SU-DHL-6 (cell line): ENCODE measurements around the gene AKT3.

ENCODE experiments used
- H2AFZ ChIP-seq: fragments of 200-600 bp; sonication (generic); 2 replicates; pipeline ENCODE4 v1.6.1; 2014; ENCODE audit warnings: low read depth, mild to moderate bottlenecking, moderate library complexity, mixed read lengths, antibody characterized with exemption, low read length; ENCODE audit not compliant: severe bottlenecking
- H3F3A ChIP-seq: fragments of 200-600 bp; shearing (Covaris generic); 2 replicates; pipeline ENCODE4 v1.6.0; 2016; ENCODE audit warnings: antibody characterized with exemption, mild to moderate bottlenecking; ENCODE audit not compliant: insufficient read depth
- H3K27ac ChIP-seq: fragments of 200-600 bp; sonication (generic); 2 replicates; pipeline ENCODE4 v1.5.1; 2016; ENCODE audit warnings: low read depth, mild to moderate bottlenecking, low read length, moderate library complexity, mixed read lengths
- H3K27me3 ChIP-seq: fragments of 200-600 bp; sonication (generic), shearing (Covaris generic); 2 replicates; pipeline ENCODE4 v1.6.0; 2014; ENCODE audit warnings: mild to moderate bottlenecking, low read length
- H3K36me3 ChIP-seq: fragments of 200-600 bp; sonication (generic); 2 replicates; pipeline ENCODE4 v1.6.1; 2014; ENCODE audit warnings: mild to moderate bottlenecking, low read length, mixed read lengths
- H3K4me2 ChIP-seq: fragments of 300-600, 200-600 bp; shearing (Covaris generic), sonication (generic); 2 replicates; pipeline ENCODE4 v1.6.0; 2014; ENCODE audit warnings: low read length, low read depth, mild to moderate bottlenecking; ENCODE audit not compliant: poor library complexity, severe bottlenecking
- H3K4me3 ChIP-seq: fragments of 200-600 bp; sonication (generic); 2 replicates; pipeline ENCODE4 v1.5.1; 2014; ENCODE audit warnings: antibody characterized with exemption, low read length, mild to moderate bottlenecking, mixed read lengths; ENCODE audit not compliant: insufficient read depth, poor library complexity, severe bottlenecking
- H3K79me2 ChIP-seq: fragments of 200-600 bp; sonication (generic); 2 replicates; pipeline ENCODE4 v1.6.1; 2014; ENCODE audit warnings: mild to moderate bottlenecking, low read length, moderate library complexity; ENCODE audit not compliant: insufficient read depth
- H3K9ac ChIP-seq: fragments of 200-600 bp; sonication (generic); 2 replicates; pipeline ENCODE4 v1.7.0; 2014; ENCODE audit warnings: mild to moderate bottlenecking, low read length
- H3K9me2 ChIP-seq: fragments of 200-600 bp; sonication (generic); replicated peaks from 2 replicates; pipeline ENCODE4 v1.6.1; 2014; ENCODE audit warnings: low read length; ENCODE audit not compliant: insufficient read depth
- H3K9me3 ChIP-seq: fragments of 200-600 bp; sonication (generic); 2 replicates; pipeline ENCODE4 v1.6.1; 2014; ENCODE audit warnings: low read length, mixed read lengths; ENCODE audit not compliant: insufficient read depth
- H4K20me1 ChIP-seq: fragments of 200-600 bp; sonication (generic); 2 replicates; pipeline ENCODE4 v1.6.1; 2014; ENCODE audit warnings: low read depth, mild to moderate bottlenecking, antibody characterized with exemption, low read length, moderate library complexity, mixed read lengths
- EZH2phosphoT487 ChIP-seq: fragments of 200-600 bp; sonication (generic), shearing (Covaris generic); conservative IDR thresholded peaks from 2 replicates; pipeline ENCODE4 v1.6.1; 2018; ENCODE audit warnings: mild to moderate bottlenecking, antibody characterized with exemption, low read length, moderate library complexity, mixed read lengths
- TF ChIP-seq, protein P1 (sequence below): fragments of 200-600 bp; sonication (generic); IDR thresholded peaks from one replicate; pipeline ENCODE4 v1.5.1; 2017; ENCODE audit warnings: antibody characterized with exemption, mild to moderate bottlenecking, low read length, moderate library complexity; ENCODE audit not compliant: insufficient read depth, poor library complexity, severe bottlenecking

The AKT3 gene

DNA sequence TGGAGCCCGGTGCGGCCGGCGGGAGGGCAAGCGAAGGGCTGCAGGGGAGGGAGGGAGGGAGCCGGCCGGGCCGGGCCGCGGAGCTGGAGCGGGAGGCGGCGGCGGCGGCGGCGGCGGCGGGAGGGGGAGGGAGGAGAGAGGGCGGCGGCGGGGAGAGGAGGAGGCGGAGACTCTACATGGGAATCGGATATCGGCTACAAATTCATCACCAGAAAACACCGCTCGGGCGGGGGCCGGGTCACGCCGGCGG lies at the start of gene AKT3:
Gene AKT3 (minus strand): TSS at position 42 of the 250 bp plus-strand sequence. CDS start 7,073 bp downstream, outside the sequence.
- peak within 1 kb of the TSS; percentile 71 for H3K9ac ChIP-seq
- H3K27ac ChIP-seq: no peak within 1 kb of the TSS
- no peaks in the 10 kb centered on the region for H3K27me3 ChIP-seq

DNA sequence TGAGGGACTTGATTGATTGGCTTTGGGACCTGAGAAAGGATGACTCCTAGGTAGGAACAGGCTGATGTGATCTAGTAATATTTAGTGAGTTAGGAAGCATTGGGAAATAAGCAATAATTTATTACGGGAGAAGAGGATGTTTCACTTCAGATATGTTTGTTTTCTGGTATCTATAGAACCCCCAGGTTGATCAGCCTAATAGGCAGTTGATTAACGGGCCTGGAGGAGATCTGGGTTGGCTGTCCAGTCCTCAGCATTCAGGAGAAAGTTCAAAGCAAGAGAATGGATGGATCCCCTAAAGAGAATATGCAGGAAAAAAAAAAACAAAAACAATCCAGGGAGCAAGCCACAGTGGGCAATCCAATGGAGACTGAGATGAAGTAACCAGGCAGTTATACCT lies 48.2 kb upstream of the AKT3 start:
- TF ChIP-seq, protein P1, sequence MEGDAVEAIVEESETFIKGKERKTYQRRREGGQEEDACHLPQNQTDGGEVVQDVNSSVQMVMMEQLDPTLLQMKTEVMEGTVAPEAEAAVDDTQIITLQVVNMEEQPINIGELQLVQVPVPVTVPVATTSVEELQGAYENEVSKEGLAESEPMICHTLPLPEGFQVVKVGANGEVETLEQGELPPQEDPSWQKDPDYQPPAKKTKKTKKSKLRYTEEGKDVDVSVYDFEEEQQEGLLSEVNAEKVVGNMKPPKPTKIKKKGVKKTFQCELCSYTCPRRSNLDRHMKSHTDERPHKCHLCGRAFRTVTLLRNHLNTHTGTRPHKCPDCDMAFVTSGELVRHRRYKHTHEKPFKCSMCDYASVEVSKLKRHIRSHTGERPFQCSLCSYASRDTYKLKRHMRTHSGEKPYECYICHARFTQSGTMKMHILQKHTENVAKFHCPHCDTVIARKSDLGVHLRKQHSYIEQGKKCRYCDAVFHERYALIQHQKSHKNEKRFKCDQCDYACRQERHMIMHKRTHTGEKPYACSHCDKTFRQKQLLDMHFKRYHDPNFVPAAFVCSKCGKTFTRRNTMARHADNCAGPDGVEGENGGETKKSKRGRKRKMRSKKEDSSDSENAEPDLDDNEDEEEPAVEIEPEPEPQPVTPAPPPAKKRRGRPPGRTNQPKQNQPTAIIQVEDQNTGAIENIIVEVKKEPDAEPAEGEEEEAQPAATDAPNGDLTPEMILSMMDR: no peak
- no peak for TF ChIP-seq EZH2phosphoT487
- H2AFZ ChIP-seq: no peak overlapping the region
- no peaks in the 10 kb centered on the region for H3F3A ChIP-seq
- no peak overlapping the region for H3K9ac ChIP-seq
- no peaks in the 10 kb centered on the region; the same call in 1 of the 2 replicates for H3K27me3 ChIP-seq
- no peaks in the 10 kb centered on the region for H3K9me2 ChIP-seq
- H3K9me3 ChIP-seq: no peaks in the 10 kb centered on the region
- H3K4me3 ChIP-seq: no peak overlapping the region
- no peak overlapping the region for H3K27ac ChIP-seq
- H3K36me3 ChIP-seq: no peaks in the 10 kb centered on the region
- no peaks in the 10 kb centered on the region for H4K20me1 ChIP-seq
- H3K4me2 ChIP-seq: no peak overlapping the region
- no peaks in the 10 kb centered on the region for H3K79me2 ChIP-seq

More for the DNA sequence above, at the start of gene AKT3:
- H2AFZ ChIP-seq: peak within 1 kb of the TSS; percentile 96
- H3K9me3 ChIP-seq: no peaks in the 10 kb centered on the region
- H3K9me2 ChIP-seq: no peaks in the 10 kb centered on the region
- no peaks in the 10 kb centered on the region for H4K20me1 ChIP-seq
- H3F3A ChIP-seq: peaks cover 20% of the 10 kb centered on the region
- H3K4me3 ChIP-seq: peak within 1 kb of the TSS; percentile 80
- peak within 1 kb of the TSS; percentile 60 for H3K4me2 ChIP-seq
- no peaks in the 10 kb centered on the region for H3K36me3 ChIP-seq
- TF ChIP-seq EZH2phosphoT487: no peak
- TF ChIP-seq, protein P1: no peak
- no peaks in the 10 kb centered on the region for H3K79me2 ChIP-seq

DNA sequence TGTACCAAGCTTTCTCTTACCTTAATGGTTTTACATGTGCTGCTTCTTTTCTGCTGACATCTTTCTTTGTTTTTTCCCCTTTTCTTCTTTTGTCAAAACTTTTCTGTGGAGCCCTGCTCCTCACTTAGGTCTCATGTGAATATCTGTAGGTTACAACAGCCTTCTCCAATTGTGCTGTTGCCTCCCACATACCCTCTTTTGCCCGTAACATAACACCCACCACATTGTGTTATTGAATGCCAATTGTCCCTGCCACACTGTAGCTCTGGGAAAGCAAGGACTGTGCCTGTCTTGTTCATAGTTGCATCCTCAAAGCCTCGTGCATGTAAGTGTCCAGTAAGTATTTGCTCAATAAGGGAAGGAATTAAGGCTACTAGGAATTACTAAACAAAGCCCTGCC lies 46.3 kb upstream of the AKT3 start:
- Histone ChIP-seq H3K36me3 (no peaks in the 10 kb centered on the region), H4K20me1 (no peaks in the 10 kb centered on the region), H3K27me3 (no peaks in the 10 kb centered on the region), H3K4me3 (no peak overlapping the region), H3K9ac (no peak overlapping the region), H3K27ac (no peak overlapping the region), H3K9me3 (no peaks in the 10 kb centered on the region), H3K79me2 (no peaks in the 10 kb centered on the region), H3F3A (no peaks in the 10 kb centered on the region), H3K4me2 (no peak overlapping the region), H2AFZ (no peak overlapping the region), H3K9me2 (no peaks in the 10 kb centered on the region)
- TF ChIP-seq, protein P1: no peak
- no peak for TF ChIP-seq EZH2phosphoT487

DNA sequence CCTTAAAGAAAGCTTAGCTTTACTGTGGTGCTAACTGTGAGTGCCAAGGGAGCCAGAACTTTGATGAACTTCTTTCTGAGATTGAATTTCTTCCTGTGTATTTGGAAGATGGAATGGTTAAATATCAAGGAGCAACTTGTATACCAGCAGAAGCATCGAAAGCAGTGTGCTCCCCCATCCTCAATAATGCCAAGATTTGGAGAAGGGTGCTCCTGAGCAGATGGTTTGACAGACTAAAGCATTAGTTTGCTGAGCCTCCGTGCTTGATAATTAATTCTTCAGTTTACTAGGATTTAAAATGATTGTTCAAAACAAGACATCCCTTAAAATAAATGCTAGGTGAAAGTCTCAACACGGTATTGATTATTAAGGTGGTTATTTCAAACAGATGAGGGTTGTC lies 42.4 kb upstream of the AKT3 start:
- H3K9me2 ChIP-seq: no peaks in the 10 kb centered on the region
- H3K4me3 ChIP-seq: no peak overlapping the region
- H3K9me3 ChIP-seq: no peaks in the 10 kb centered on the region
- no peak overlapping the region for H3K9ac ChIP-seq
- no peak for TF ChIP-seq EZH2phosphoT487
- TF ChIP-seq, protein P1: no peak
- H2AFZ ChIP-seq: no peak overlapping the region
- no peak overlapping the region for H3K4me2 ChIP-seq
- no peak overlapping the region for H3K27ac ChIP-seq
- no peaks in the 10 kb centered on the region for H4K20me1 ChIP-seq
- no peaks in the 10 kb centered on the region for H3K36me3 ChIP-seq
- no peaks in the 10 kb centered on the region for H3F3A ChIP-seq
- H3K79me2 ChIP-seq: no peaks in the 10 kb centered on the region
- no peaks in the 10 kb centered on the region for H3K27me3 ChIP-seq
